Measurements from ENCODE around the gene SOX18.

DNA sequence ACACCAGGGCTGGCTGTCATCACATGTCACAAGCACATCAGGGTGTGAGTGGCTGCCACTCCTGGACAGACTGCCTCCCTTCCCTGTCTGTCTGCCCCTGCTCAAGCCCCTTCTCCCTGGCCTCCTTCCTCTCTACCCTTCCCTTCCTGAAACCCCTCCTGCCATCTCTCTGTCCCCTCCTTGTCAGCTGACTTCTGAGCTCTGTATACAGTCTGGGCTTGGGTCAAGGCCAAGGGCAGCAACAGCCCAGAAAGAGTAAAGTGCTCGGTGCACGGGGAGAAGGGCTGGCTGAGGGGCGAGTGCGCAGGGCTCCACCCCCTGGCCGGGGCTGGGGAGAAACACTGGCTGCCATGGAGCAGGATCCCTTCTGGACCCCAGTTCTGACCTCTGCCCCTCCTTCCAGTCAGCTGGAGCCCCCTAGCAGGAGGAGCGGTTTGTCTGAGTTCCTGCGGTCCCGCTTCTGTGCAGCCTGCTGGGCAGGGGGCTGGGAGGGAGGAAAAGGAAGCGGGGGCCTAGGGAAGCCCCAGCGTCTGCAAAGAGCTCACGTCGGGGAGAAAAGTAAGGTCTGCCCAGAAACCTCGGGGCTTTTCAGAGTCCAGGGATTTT is 32.8 kb upstream of the SOX18 start:
- TF ChIP-seq, protein P1, sequence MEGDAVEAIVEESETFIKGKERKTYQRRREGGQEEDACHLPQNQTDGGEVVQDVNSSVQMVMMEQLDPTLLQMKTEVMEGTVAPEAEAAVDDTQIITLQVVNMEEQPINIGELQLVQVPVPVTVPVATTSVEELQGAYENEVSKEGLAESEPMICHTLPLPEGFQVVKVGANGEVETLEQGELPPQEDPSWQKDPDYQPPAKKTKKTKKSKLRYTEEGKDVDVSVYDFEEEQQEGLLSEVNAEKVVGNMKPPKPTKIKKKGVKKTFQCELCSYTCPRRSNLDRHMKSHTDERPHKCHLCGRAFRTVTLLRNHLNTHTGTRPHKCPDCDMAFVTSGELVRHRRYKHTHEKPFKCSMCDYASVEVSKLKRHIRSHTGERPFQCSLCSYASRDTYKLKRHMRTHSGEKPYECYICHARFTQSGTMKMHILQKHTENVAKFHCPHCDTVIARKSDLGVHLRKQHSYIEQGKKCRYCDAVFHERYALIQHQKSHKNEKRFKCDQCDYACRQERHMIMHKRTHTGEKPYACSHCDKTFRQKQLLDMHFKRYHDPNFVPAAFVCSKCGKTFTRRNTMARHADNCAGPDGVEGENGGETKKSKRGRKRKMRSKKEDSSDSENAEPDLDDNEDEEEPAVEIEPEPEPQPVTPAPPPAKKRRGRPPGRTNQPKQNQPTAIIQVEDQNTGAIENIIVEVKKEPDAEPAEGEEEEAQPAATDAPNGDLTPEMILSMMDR (IDR thresholded peaks at IDR 0.05), result no peak
- TF ChIP-seq ZFX (IDR thresholded peaks at IDR 0.05; ENCODE audit: borderline replicate concordance), result no peak

Data from 22Rv1 (cell line).